Tibial artery (tissue), 4 donors: ENCODE measurements around the gene SMIM24.
A peak's percentile ranks its signal among the peaks of the same experiment; 100 is the strongest.

Source experiments
- DNase-seq, 2 donors: peaks; one replicate each; pipeline ENCODE4 v3.0.0-alpha.2; 2019
- H3K27ac ChIP-seq, 2 donors: fragments of 200-600 bp; sonication (generic) in 1 of 2; 1 replicate in 1 of 2; 2 replicates in 1 of 2; pipeline ENCODE4 v1.5.1; 2018 to 2019; ENCODE audit warnings: mild to moderate bottlenecking in 1 of 2
- H3K27me3 ChIP-seq, 2 donors: fragments of 200-600 bp; sonication (generic) in 1 of 2; one replicate each; pipeline versions ENCODE4 v1.5.1 to v1.6.0; 2016 to 2019
- H3K36me3 ChIP-seq, 3 donors: fragments of 200-600 bp; sonication (generic) in 2 of 3; one replicate each; pipeline ENCODE4 v1.5.1; 2016 to 2019; ENCODE audit warnings: mild to moderate bottlenecking in 2 of 3
- H3K4me1 ChIP-seq, 4 donors: fragments of 200-600 bp; sonication (generic) in 2 of 4; 1 replicate in 3 of 4; 2 replicates in 1 of 4; pipeline ENCODE4 v1.5.1; 2016 to 2019
- H3K4me3 ChIP-seq, 2 donors: fragments of 200-600 bp; sonication (generic) in 1 of 2; 1 replicate in 1 of 2; 2 replicates in 1 of 2; pipeline ENCODE4 v1.5.1; 2018 to 2019; ENCODE audit warnings: mild to moderate bottlenecking in 2 of 2
- H3K9me3 ChIP-seq, 3 donors: fragments of 200-600 bp; sonication (generic) in 1 of 3; one replicate each; pipeline ENCODE4 v1.5.1; 2016 to 2019
- intact Hi-C: fragments of 100-400 bp; cut with DNase I; formaldehyde crosslinking; loops from one replicate; pipeline ENCODE4 v1.15.0; 2023; ENCODE audit warnings: low total_unique reads
- TF ChIP-seq, protein P1 (sequence below), 2 experiments: fragments of 200-600 bp in 1 of 2; fragments of 450-650 bp in 1 of 2; IDR thresholded peaks; one replicate each; pipeline ENCODE4 v1.5.1; 2017 to 2019; ENCODE audit warnings: antibody characterized with exemption in 2 of 2, mild to moderate bottlenecking in 1 of 2, moderate library complexity in 1 of 2

Gene SMIM24

DNA sequence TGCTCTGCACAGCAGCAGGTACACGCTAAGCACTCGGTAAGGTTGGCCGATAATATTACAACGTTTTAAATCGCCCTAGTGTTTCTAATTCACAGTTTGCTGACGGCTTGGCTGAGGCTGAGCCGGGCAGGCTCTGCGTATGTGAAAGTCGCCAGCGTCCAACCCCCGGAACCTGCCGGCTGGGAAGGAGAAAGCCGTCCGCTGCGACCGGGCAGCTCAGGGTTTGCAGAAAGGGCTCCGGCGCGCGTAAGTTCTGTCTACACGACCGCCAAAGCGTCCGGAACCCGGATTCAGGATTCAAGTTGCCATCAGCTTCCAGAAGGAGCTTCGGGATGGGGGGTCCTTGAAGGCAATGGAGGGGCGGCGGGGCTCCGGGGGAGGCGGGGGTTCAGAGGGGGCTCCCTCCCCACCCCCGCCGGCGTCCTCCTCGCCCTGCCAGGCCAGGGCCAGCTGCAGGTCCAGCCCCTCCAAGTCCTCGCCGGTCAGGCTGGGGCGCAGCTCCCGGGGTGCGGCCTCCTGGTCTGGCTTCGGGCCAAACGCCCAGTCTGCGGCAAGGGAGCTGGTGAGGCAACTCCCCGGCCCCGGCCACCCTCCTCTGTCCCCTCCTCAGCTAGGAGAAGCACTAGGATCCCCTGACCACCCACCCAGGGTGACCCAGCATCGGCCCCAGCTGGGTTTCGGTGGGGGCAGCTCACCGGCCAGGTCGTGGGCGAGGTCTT is 2.3 kb upstream of the SMIM24 start:
- intact Hi-C loops, result no loop called here
- H3K36me3 ChIP-seq, result no peaks in the 10 kb centered on the region
- peaks cover 0 to 9% (median 3%) of the 10 kb centered on the region in 4 donors for H3K4me1 ChIP-seq
- H3K27ac ChIP-seq, result no peak overlapping the region
- peaks cover 3 to 62% of the 10 kb centered on the region in 2 donors for H3K27me3 ChIP-seq
- H3K4me3 ChIP-seq, result no peak overlapping the region
- DNase-seq, result no peak
- no peaks in the 10 kb centered on the region for H3K9me3 ChIP-seq
- TF ChIP-seq, protein P1, sequence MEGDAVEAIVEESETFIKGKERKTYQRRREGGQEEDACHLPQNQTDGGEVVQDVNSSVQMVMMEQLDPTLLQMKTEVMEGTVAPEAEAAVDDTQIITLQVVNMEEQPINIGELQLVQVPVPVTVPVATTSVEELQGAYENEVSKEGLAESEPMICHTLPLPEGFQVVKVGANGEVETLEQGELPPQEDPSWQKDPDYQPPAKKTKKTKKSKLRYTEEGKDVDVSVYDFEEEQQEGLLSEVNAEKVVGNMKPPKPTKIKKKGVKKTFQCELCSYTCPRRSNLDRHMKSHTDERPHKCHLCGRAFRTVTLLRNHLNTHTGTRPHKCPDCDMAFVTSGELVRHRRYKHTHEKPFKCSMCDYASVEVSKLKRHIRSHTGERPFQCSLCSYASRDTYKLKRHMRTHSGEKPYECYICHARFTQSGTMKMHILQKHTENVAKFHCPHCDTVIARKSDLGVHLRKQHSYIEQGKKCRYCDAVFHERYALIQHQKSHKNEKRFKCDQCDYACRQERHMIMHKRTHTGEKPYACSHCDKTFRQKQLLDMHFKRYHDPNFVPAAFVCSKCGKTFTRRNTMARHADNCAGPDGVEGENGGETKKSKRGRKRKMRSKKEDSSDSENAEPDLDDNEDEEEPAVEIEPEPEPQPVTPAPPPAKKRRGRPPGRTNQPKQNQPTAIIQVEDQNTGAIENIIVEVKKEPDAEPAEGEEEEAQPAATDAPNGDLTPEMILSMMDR (IDR thresholded peaks at IDR 0.05), result no peak

DNA sequence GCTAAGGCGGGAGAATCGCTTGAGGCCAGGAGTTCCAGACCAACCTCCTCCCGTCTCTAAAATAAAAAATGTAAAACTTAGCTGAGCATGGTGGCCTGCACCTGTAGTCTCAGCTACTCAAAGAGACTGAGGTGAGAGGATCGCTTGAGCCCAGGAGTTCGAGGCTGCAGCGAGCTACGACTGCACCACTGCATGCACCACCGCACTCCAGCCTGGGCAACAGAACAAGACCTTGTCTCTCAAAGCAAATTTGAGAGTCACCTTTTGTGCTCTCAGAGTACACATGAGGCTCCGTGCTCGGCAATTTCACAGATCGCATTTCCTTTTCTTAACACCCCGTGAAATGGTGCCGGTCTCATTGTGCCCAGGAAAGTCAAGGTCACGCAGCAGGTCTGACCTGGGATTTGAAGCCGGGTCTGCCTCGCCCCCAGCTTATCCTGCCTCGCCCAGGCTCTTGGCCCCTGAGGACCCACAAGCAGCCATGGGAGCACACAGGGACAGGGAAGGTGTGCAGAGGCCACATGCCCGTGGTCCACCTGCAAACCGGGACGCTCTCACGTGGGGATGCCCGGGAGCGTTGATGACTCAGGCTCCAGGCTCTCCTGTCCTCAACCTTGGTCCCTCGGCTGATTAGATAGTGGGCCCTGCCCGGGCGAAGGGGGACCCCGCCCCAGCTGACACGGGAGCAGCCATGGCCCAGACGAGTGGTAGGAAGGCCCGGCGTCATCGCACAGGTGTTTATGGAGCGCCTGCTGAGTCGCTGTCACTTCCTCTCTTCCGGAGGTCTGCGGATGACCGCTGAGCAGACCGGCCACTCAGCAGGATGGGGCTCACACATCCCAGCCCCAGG is 1.1 kb upstream of the SMIM24 start:
- no peaks in the 10 kb centered on the region for H3K36me3 ChIP-seq
- no peak overlapping the region for H3K27ac ChIP-seq
- H3K4me3 ChIP-seq, result no peak overlapping the region
- peaks cover 0 to 9% (median 3%) of the 10 kb centered on the region in 4 donors for H3K4me1 ChIP-seq
- TF ChIP-seq, protein P1 (IDR thresholded peaks at IDR 0.05), result no peak
- peaks cover 3 to 60% of the 10 kb centered on the region in 2 donors for H3K27me3 ChIP-seq
- intact Hi-C loops, result no loop called here
- H3K9me3 ChIP-seq, result no peaks in the 10 kb centered on the region
- DNase-seq, result no peak

DNA sequence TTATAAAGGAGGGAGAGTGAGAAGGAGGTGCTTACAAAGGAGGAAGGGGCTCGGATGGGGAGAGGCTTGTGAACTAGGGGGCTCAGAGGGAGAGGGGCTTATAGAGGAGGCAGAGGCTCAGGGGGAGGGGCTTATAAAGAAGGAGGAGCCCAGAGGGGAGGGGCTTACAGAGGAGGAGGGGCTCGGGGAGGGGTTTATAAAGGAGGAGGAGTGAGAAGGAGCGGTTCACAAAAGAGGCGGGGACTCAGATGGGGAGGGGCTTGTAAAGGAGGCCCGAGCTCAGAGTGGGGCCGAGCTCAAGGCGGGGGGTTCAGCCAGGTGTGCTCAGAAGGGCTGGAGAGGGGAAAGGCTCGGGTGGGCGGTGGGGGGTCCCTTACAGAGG is 500 bp downstream of the SMIM24 start:
- no peak overlapping the region for H3K4me3 ChIP-seq
- H3K27me3 ChIP-seq, result peaks cover 3 to 58% of the 10 kb centered on the region in 2 donors
- H3K27ac ChIP-seq, result no peak overlapping the region
- TF ChIP-seq, protein P1 (IDR thresholded peaks at IDR 0.05), result no peak
- intact Hi-C loops, result loop anchor here (5.0 kb wide), 1 partner anchor 253 kb away; no protein-coding TSS in a partner anchor
- H3K36me3 ChIP-seq, result no peaks in the 10 kb centered on the region
- H3K4me1 ChIP-seq, result peaks cover 0 to 9% (median 3%) of the 10 kb centered on the region in 4 donors
- no peak for DNase-seq
- H3K9me3 ChIP-seq, result no peaks in the 10 kb centered on the region

DNA sequence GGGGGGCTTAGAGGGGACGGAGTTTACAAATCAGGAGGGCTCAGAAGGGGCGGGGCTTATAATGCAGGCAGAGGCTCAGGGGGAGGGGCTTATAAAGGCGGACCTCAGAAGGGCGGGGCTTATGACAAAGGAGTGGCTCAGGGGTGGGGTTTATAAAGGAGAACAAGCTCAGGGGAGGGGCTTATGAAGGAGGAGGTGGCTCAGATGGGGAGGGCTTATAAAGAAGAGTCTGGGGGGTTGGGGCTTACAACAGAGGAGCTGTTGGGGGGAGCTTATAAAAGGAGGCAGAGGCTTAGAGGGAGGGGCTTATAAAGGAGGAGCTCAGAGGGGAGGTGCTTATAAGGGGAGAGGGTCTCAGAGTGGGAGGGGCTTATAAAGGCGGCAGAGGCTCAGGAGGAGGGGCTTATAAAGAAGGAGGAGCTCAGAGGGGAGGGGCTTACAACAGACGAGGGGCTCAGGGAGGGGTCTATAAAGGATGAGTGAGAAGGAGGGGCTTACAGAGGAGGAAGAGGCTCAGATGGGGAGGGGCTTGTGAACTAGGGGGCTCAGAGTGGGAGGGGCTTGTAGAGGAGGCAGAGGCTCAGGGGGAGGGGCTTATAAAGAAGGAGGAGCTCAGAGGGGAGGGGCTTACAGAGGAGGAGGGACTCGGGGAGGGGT is 1.0 kb downstream of the SMIM24 start:
- peak in 1 of 2 donors; percentile 19 for DNase-seq
- TF ChIP-seq, protein P1 (IDR thresholded peaks at IDR 0.05), result no peak
- Histone ChIP-seq H3K36me3 (no peaks in the 10 kb centered on the region), H3K9me3 (no peaks in the 10 kb centered on the region), H3K4me1 (peaks cover 0 to 9% (median 3%) of the 10 kb centered on the region in 4 donors), H3K27me3 (peaks cover 3 to 56% of the 10 kb centered on the region in 2 donors), H3K27ac (no peak overlapping the region), H3K4me3 (no peak overlapping the region)
- intact Hi-C loops, result loop anchor here (5.0 kb wide), 1 partner anchor 252 kb away; no protein-coding TSS in a partner anchor

DNA sequence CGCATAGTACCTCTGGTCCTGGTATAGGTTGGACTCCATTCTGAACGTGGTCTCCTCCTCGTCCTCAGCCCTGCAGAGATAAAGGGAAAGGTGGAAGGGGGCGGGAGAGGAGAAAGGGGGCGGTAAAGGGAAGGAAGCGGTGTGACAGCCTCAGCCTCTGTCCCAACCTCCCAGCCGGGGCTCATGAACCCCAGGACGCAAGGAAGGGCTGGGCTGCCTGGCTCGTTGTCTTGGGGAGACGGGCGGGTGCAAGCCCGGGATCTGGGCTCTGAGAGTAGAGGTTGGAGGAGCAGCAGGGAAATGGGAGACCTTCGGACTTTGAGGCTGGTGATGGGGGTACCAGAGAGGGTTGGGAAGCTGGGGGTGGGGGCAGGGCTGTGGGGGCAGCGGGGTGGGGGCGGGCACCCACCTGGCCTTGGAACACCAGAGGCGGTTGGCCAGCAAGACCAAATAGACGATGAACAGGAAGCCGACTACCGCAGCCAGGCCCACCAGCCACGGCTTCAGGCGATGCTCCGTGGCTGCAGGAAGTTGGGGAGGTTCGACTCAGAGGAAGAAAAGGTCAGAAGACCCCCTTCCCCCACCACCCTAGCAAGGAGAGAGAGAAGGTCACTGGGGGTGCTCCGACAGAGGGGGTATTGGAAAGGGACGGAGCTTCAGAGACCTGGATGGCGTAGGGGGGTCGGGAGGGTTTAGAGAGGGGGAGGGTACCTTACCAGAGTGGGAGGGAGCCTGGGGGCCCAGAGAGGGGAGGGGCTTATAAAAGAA is 1.7 kb downstream of the SMIM24 start:
- Histone ChIP-seq H3K4me1 (peaks cover 0 to 9% (median 3%) of the 10 kb centered on the region in 4 donors), H3K27me3 (peaks cover 3 to 51% of the 10 kb centered on the region in 2 donors), H3K36me3 (no peaks in the 10 kb centered on the region), H3K27ac (no peak overlapping the region), H3K4me3 (no peak overlapping the region), H3K9me3 (no peaks in the 10 kb centered on the region)
- peak in 1 of 2 donors; percentile 15 for DNase-seq
- intact Hi-C loops, result loop anchor here (5.0 kb wide), 1 partner anchor 251 kb away; no protein-coding TSS in a partner anchor
- TF ChIP-seq, protein P1 (IDR thresholded peaks at IDR 0.05), result no peak
